Iris pigment epithelial cell (primary cell): ENCODE measurements around the gene ERMAP.
A peak's percentile ranks its signal among the peaks of the same experiment; 100 is the strongest.
"Not testable (repeated sequence)": the region's sequence is repeated elsewhere in the genome, so short reads cannot be mapped to it uniquely, and the experiment has no call there.

Experiments
- DNase-seq: peaks from one replicate; pipeline ENCODE4 v3.0.0-alpha.2; 2011; ENCODE audit warnings: low read depth

The ERMAP gene

GRCh38 chr1:42807056-42807668 lies 9.8 kb upstream of the ERMAP start:
- DNase-seq: no peak

- DNase-seq: not testable (repeated sequence)
Measured at GRCh38 chr1:42814815-42815214, 2.1 kb upstream of the ERMAP start.

GRCh38 chr1:42815941-42816584 lies 859 bp upstream of the ERMAP start:
- DNase-seq: peak; percentile 23

DNA sequence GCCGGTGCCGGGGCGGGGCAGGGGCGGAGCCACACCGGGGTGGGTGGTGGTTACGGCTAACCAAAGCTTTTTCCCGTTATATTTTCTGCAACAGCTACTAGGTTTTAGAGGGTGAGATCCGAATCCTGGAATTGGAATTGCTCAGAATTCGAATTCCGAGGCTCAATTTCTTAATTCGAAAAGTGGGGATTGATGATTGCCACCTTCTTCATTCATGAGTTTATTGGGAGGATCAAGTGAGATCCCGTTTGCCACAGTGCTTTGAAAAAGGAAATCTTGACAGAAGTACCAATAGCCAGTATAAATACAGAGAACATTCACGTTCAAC lies 482 bp downstream of the ERMAP start:
- DNase-seq: no peak

DNA sequence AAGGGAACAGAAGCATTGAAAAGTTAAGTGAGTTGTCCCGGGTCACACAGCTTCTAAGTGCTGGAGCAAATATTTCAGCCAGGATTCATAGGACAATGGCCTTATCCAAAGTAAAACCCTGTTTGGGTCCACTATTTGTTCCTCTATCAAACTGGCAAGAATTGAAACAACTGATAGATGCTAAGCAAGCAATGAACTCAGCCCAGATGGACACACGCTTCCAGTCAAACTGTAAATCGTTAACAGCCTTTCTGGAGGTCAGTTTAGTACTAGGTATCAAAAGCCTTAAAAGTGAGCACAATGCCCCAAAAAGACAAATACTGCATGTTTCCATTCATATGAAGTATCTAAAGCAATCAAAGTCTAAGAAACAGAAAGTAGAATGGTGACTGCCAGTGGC lies 1.1 kb downstream of the ERMAP start:
- DNase-seq: no peak

- DNase-seq: no peak
Measured at GRCh38 chr1:42820813-42821212, 3.9 kb downstream of the ERMAP start.

DNA sequence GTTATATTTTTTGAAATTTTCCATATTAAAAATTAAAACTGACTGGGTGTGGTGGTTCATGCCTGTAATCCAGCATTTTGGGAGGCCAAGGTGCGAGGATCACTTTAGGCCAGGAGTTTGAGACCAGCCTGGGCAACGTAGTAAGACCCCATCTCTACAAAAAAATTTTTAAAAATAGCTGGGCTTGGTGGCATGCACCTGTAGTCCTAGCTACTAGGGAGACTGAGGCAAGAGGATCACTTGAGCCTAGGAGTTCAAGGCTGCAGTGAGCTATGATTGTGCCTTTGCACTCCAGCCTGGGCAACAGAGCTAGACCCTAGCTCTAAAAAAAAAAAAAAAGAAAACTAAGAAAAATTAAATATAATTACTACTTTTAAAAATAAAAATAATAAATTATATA lies 4.8 kb downstream of the ERMAP start:
- no peak for DNase-seq

DNA sequence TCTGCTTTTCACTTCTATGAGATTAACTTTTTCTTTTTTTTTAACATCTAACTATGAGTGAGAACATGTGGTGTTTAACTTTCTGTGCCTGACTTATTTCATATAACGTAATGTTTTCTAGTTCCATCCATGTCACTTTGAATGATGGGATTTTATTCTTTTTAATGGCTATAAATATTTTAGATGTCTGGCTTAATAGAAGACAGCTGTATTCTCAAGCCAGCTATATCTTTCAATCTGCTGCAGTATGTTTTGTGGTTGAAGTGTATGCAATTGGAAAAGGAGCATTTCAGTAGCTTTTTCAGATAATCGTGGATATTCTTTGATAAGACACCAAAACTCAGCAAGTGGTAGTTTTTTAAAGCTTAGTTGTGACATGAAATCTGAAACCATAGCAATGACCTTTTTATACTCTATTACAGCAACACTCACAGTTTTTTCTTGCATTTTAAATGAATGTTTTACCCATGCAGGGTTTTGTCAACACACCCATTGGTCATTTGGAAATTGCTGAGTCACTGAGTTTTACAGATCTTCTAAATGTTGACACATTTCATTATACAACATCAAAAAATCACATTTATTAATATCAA lies 6.0 kb downstream of the ERMAP start:
- DNase-seq: peak; percentile 78

DNA sequence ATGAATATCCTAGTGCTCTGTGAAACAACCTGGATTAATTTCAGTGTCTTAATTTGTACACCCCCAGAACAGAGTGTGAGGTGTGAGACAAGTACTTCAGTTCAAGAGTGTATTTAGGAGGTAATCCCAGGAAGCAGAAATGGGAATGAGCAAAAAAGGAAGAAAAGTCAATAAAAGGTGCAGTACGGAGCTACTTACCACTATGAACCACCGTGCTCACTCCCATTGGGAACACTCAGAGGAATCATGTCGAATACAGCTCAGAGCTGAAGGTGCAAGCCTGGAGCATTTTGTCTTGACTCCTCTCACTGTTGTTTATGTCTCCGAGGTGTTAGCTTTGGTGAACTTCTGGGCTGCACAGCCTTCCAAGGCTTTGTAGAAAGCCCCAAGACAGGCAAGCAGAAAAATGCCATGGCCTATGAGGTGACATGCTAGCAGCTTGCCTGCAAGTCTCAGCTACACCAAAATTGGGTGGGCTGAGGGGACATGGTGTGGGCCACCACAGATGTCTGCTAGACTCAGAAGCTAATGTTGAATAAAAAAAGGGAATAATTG lies 7.6 kb downstream of the ERMAP start:
- no peak for DNase-seq

DNA sequence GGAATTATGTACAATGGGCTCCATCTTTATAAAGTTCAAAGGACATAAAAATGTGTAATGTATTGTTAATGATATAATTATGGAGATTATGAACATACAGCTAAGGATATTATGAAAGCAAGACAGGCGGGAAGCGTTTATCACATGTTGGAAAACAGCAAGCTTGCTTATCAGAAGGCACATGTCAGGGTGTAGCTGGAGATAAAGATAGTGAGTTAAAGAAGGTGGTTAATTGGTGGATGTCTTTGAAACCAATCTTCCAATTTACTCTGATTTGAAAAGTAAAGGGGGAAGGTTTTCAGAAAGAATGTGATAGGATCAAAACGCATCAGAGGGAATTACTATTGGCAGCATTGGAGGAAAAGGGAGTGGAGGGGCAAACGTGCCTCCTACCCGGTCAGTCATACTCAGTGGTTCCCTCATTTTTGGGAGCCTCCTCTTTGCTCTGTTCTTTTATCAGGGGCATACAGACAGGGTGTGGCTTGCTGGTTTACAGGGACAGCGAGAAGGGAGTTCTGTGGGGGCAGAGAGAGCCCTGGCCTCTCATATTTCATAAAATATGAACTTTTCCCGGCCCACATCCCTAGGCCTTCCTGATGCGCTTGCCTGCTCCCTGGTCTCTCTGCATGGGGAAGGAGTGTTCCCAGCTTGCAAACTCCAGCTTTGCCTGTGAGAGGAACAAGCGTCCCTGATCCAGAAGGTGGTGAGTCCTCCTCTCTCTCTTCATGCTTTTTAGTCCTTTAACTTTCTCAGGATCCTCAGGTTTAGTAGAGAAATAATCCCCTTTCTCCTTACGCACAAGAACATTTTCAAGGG lies 8.3 kb downstream of the ERMAP start:
- no peak for DNase-seq

DNA sequence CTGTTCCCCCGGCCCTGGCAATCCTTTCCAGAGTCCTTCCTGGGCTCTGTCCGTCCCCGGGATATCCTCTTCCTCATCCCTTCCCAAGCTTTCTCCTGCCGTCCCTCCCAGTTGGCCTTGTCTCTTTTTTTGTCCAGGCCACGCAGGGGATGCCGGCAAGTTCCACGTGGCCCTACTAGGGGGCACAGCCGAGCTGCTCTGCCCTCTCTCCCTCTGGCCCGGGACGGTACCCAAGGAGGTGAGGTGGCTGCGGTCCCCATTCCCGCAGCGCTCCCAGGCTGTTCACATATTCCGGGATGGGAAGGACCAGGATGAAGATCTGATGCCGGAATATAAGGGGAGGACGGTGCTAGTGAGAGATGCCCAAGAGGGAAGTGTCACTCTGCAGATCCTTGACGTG lies 13.7 kb downstream of the ERMAP start:
- DNase-seq: no peak

DNA sequence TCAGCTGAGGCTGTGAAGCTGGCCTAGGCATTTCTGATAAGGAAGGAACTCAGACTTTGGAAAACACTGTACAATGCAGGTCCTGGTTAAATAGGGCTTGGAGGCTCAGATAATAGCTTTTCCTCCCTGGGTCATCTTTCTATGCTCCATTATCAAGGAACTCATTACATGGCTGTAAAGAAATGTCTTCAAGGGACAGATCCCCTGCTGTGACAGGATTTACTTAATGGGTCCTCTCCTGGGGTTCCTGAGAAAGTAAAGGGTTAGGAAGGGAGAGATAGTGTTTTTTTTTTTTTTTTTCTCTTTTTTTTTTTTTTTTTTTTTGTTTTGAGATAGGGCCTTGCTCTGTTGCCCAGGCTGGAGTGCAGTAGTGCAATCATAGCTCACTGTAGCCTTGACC lies 14.4 kb downstream of the ERMAP start:
- DNase-seq: no peak

DNA sequence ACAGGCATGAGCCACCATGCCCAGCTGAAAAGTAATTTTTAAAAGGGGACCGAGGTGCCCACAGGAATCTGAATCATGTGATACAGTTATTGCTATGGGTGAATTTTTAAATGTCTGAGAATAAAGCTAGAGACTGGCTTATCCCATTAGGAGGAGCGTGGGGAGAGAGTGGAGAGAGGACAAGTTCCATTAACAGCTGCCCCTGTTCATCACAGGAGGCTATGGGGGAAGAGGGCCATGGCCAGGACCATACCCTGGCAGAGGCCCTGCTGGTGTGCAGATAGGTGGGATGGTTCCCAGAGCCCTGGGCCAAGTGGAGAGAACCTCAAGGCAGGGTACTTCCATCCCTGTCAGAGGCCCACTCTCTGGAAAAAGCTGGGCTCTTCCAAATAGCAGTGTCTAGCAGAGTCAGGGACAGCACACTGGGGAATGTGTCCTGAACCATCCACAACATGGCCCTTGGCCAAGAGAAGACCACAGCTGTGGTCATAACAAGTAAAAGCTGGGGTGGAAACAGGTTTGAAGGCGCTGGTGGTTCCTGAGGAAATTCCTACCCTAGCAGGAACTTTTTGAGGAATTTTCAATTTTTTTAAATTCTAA lies 15.8 kb downstream of the ERMAP start:
- DNase-seq: no peak

DNA sequence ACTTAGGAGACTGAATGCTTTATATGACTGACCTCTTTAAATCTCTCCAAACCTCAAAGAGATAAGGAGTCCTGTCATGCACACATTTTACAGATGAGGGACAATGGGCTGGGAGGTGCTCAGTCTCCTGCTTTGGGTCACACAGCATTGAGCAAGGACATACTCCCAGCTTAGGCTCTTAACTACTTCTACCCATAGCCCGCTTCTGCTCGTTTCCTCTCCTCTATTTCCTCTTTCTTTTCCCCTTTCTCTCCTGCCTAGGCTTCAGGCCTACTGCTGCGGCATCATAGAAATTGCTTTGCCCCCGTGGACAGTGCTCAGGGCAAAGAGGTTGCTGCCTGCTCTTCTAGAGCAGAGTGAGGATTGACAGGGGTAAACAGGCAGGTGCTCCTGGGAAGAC lies 17.1 kb downstream of the ERMAP start:
- DNase-seq: no peak

- DNase-seq: no peak
Measured at GRCh38 chr1:42834803-42835202, 17.9 kb downstream of the ERMAP start.

- no peak for DNase-seq
Measured at GRCh38 chr1:42835422-42835821, 18.5 kb downstream of the ERMAP start.

GRCh38 chr1:42837709-42838108 lies 20.8 kb downstream of the ERMAP start:
- no peak for DNase-seq

DNA sequence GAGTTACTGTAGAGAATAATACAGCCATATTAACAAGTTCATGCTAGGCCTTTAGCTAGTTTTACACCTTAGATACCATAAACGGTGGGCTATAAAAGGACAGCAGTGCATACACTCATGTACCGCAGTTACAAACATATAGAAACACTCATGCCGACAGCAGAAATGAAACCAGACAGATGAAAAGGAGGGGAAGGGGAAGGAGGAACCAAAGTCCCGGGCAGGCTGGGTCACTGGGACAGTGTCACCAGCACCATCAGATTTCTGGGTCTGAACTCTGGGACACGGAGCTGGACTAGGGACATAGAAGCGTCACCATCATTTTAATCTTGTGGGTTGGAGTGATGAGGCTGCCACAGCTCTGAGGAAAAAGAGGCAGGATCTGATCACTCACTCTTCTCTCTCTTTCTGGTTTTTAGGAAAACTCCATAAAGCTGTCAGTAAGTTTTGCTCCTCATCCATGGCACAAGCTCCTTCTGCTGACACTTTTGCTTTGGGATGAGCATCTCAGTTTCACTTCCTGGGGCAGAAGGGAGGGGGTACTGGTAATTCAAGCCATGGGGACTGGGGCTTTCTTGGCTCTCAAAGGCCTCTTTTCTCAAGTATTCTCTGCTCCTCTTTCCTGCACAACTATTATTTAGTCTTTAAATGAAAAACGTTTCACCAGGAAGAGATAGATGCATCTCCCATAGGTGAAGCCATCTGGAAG lies 21.7 kb downstream of the ERMAP start:
- DNase-seq: no peak

DNA sequence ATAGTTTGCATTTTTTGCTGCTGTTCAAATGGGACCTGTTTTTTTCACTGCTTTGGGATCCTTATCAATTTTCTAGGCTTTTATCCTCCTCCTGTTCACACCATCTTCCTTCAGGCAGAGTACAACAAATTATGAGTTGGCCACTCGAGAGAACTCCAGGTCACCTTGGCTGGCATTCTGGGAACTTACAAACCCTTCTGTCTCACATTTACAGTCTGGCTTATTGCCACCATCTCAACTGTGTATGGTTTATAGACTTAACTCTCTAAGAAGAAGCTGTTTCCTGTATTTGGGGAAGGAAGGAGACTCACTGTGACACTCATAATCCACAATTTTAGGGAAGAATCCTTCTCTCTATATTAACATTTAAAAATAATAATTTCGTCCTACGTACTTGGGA lies 24.1 kb downstream of the ERMAP start:
- DNase-seq: no peak

- DNase-seq: no peak
Measured at GRCh38 chr1:42841440-42842147, 24.7 kb downstream of the ERMAP start.

GRCh38 chr1:42844592-42845140 lies 27.7 kb downstream of the ERMAP start:
- DNase-seq: peak; percentile 72
